HepG2 (cell line): ENCODE measurements around the gene PLXNC1. TPM values are rescaled to one million over a fixed set of nuclear protein-coding genes. Genes with fewer than 3 reads are reported as not detected.

Experiments used
- ATAC-seq: fragments of 200-7000 bp; cut with Tn5 transposase; 3 replicates; pipeline ENCODE4 v1.9.1; 2020; ENCODE audit warnings: mild to moderate bottlenecking, moderate library complexity
- BruUV-seq: library from RNA; stranded (reverse); fragments of 400-500 nt; replicated peaks from 2 replicates; lab custom pipeline; 2021; lab: Mats Ljungman, UMichigan
- CTCF ChIA-PET: fragments of 300-600 bp; formaldehyde crosslinking; extraction: SDS; loops from one replicate; lab custom pipeline; 2021; ENCODE audit warnings: low total read pairs, inconsistent platforms, low intra/inter-chr PET ratio; lab: Yijun Ruan, JAX
- POLR2A ChIA-PET: fragments of 350-600 bp; sonication (Branson Sonifier 250); formaldehyde crosslinking; loops from one replicate; lab custom pipeline; 2020; ENCODE audit warnings: antibody characterized with exemption, inconsistent platforms; lab: Yijun Ruan, JAX
- DNase-seq: peaks from one replicate; pipeline ENCODE4 v3.0.0-alpha.2; 2015; ENCODE audit warnings: low spot score
- FAIRE-seq: peaks from 3 replicates; lab custom pipeline; 2011; peaks lifted over from hg19 to GRCh38; lab: Jason Lieb, UNC
- H2AFZ ChIP-seq: one replicate; pipeline ENCODE4 v1.6.1; 2011; ENCODE audit warnings: low read length, inconsistent platforms
- H3K27ac ChIP-seq: fragments of 300-600 bp; 3 replicates; pipeline ENCODE4 v1.8.0; 2011; ENCODE audit warnings: mixed run types, mild to moderate bottlenecking, mixed read lengths, low read length, inconsistent platforms; ENCODE audit not compliant: insufficient read depth; ENCODE audit errors: extremely low read length
- H3K27me3 ChIP-seq, 2 experiments: fragments of 200-600 bp in 1 of 2; 2 replicates in 1 of 2; 3 replicates in 1 of 2; pipeline versions ENCODE4 v1.6.0 to v1.8.0; 2011; ENCODE audit warnings: low read length in 2 of 2, mild to moderate bottlenecking in 2 of 2, moderate library complexity in 2 of 2, inconsistent platforms in 1 of 2; ENCODE audit not compliant: insufficient read depth in 2 of 2, control insufficient read depth in 1 of 2
- H3K36me3 ChIP-seq, 2 experiments: fragments of 200-600 bp in 1 of 2; replicated peaks in 1 of 2; 2 replicates in 1 of 2; 3 replicates in 1 of 2; pipeline versions ENCODE4 v1.5.1 to v1.8.0; 2011; ENCODE audit warnings: low read length in 2 of 2, inconsistent platforms in 1 of 2; ENCODE audit not compliant: insufficient read depth in 2 of 2, control insufficient read depth in 1 of 2
- H3K4me1 ChIP-seq: 2 replicates; pipeline ENCODE4 v1.5.1; 2012; ENCODE audit warnings: low read length, inconsistent platforms; ENCODE audit not compliant: insufficient read depth
- H3K4me2 ChIP-seq: 2 replicates; pipeline ENCODE4 v1.6.0; 2011; ENCODE audit warnings: low read depth, low read length, inconsistent platforms
- H3K4me3 ChIP-seq, 3 experiments: fragments of 200-600 bp in 1 of 3; sonication (generic), shearing (Covaris generic) in 1 of 3; replicated peaks in 1 of 3; 2 replicates each; pipeline ENCODE4 v1.5.1; 2011 to 2016; ENCODE audit warnings: low read length in 3 of 3, inconsistent platforms in 2 of 3, low read depth in 2 of 3, mild to moderate bottlenecking in 2 of 3, control low read depth in 1 of 3, mixed read lengths in 1 of 3; ENCODE audit not compliant: insufficient read depth in 1 of 3
- H3K79me2 ChIP-seq: one replicate; pipeline ENCODE4 v1.6.1; 2011; ENCODE audit warnings: low read length, inconsistent platforms; ENCODE audit not compliant: insufficient read depth
- H3K9ac ChIP-seq: 2 replicates; pipeline ENCODE4 v1.6.0; 2011; ENCODE audit warnings: mild to moderate bottlenecking, low read depth, low read length, inconsistent platforms; ENCODE audit not compliant: insufficient read depth
- H3K9me3 ChIP-seq: 2 replicates; pipeline ENCODE4 v1.5.1; 2012; ENCODE audit warnings: mild to moderate bottlenecking, low read length
- H4K20me1 ChIP-seq: 2 replicates; pipeline ENCODE4 v1.6.0; 2011; ENCODE audit warnings: inconsistent platforms, mild to moderate bottlenecking, low read length, moderate library complexity; ENCODE audit not compliant: insufficient read depth
- ARNT ChIP-seq: fragments of 450-650 bp; IDR thresholded peaks from 2 replicates; pipeline ENCODE4 v1.6.1; 2017
- HMG20B ChIP-seq: conservative IDR thresholded peaks from 2 replicates; pipeline ENCODE4 v1.6.1; 2016; ENCODE audit warnings: missing genetic modification reagents, missing compliant biosample characterization
- KDM2A ChIP-seq: sonication (generic); formaldehyde crosslinking; IDR thresholded peaks from 2 replicates; pipeline ENCODE4 v1.4.0; 2020; ENCODE audit warnings: low read depth, missing genetic modification reagents, borderline replicate concordance
- NR2F1 ChIP-seq, 2 experiments: fragments of 450-650 bp in 1 of 2; formaldehyde crosslinking in 1 of 2; IDR thresholded peaks; 2 replicates each; pipeline versions ENCODE4 v1.5.0 to v1.6.1; 2016 to 2020; ENCODE audit warnings: mild to moderate bottlenecking in 1 of 2, missing compliant biosample characterization in 1 of 2, missing genetic modification reagents in 1 of 2, moderate library complexity in 1 of 2
- PCBP1 ChIP-seq: fragments of 200-400 bp; formaldehyde crosslinking; IDR thresholded peaks from 2 replicates; pipeline ENCODE4 v1.6.1; 2017; ENCODE audit warnings: mild to moderate bottlenecking, low read depth, low read length, borderline replicate concordance
- PRPF4 ChIP-seq: fragments of 200-400 bp; formaldehyde crosslinking; IDR thresholded peaks from 2 replicates; pipeline ENCODE4 v1.6.1; 2016; ENCODE audit warnings: low read length, low read depth; ENCODE audit not compliant: poor library complexity, severe bottlenecking
- USF2 ChIP-seq, 2 experiments: sonication (generic) in 1 of 2; formaldehyde crosslinking in 1 of 2; IDR thresholded peaks; 2 replicates each; pipeline versions ENCODE4 v1.5.1 to v1.6.1; 2011 to 2020; ENCODE audit warnings: borderline replicate concordance in 1 of 2, low read depth in 1 of 2, low read length in 1 of 2, mild to moderate bottlenecking in 1 of 2, missing genetic modification reagents in 1 of 2, moderate library complexity in 1 of 2
- ZMAT3 ChIP-seq: sonication (generic); formaldehyde crosslinking; conservative IDR thresholded peaks from 2 replicates; pipeline ENCODE4 v1.7.0; 2021; ENCODE audit warnings: missing genetic modification reagents
- WGBS: methylation state at CpG from one replicate; pipeline ENCODE4 v1.1.6; 2017; ENCODE audit warnings: low lambda C conversion rate; 5-methylcytosine and 5-hydroxymethylcytosine counted together
- in situ Hi-C: cut with HindIII; loops from 2 replicates; pipeline ENCODE4 v1.10.0; 2017; ENCODE audit warnings: low pct_unique_long_range_greater_than_20kb; ENCODE audit not compliant: extremely low pct_ligation_motif_present
- intact Hi-C: fragments of 100-400 bp; cut with micrococcal nuclease; formaldehyde crosslinking; loops from one replicate; pipeline ENCODE4 v1.10.0; 2022; ENCODE audit not compliant: unreplicated experiment
- polyA plus RNA-seq, 8 experiments: library from polyadenylated mRNA; depleted of rRNA in 3 of 8; stranded (reverse) in 7 of 8; unstranded in 1 of 8; fragments of >200 nt; fragmentation: Illumina TruSeq in 4 of 8; extraction: Trizol in 4 of 8; gene quantifications; 2 replicates each; pipeline versions ENCODE4 v1.2.1 to v1.2.3, GENCODE V29; 2011 to 2016; ENCODE audit warnings: low read depth in 4 of 8, missing spikeins in 1 of 8, mixed read lengths in 1 of 8; ENCODE audit not compliant: insufficient read depth in 1 of 8
- total RNA-seq, 5 experiments: library from RNA; depleted of rRNA; stranded (reverse); fragments of >200 nt; fragmentation: Illumina TruSeq; extraction: Trizol; gene quantifications; 2 replicates each; pipeline ENCODE4 v1.2.3, GENCODE V29; 2016; ENCODE audit warnings: low read depth in 1 of 5

The PLXNC1 gene
- total and polyA plus RNA-seq, 2 of the 13 experiments (the other 11 are each of a cell fraction or from before 2014, with no cell fraction given) = 6.6 to 11.2 TPM

GRCh38 chr12:94207467-94207848, 59.1 kb downstream of the PLXNC1 start:
- TF ChIP-seq KDM2A (CRISPR knock-in tag) (no peak), ZMAT3 (CRISPR knock-in tag) (no peak), NR2F1 (CRISPR knock-in tag; IDR thresholded peaks at IDR 0.05) (no peak), ARNT (no peak), HMG20B (no peak), USF2 (IDR thresholded peaks at IDR 0.05; ENCODE audit: low read depth, low read length) (no peak), USF2 (CRISPR knock-in tag; IDR thresholded peaks at IDR 0.05; ENCODE audit: borderline replicate concordance) (no peak), PRPF4 (no peak), PCBP1 (no peak)
- H3K4me3 ChIP-seq = no peak overlapping the region
- H3K36me3 ChIP-seq = 0 out of 5 replicates have a peak, but pooled peaks cover 1 to 11% of the 10 kb centered on the region in 2 experiments
- H3K27ac ChIP-seq = no peak overlapping the region
- FAIRE-seq (no peak), ATAC-seq (no peak), DNase-seq (no peak)
- intact Hi-C loops (no loop called here), in situ Hi-C loops (no loop called here)
- no peaks in the 10 kb centered on the region for H4K20me1 ChIP-seq
- no peaks in the 10 kb centered on the region for H3K9me3 ChIP-seq
- H3K79me2 ChIP-seq = peaks cover 2% of the 10 kb centered on the region
- POLR2A ChIA-PET = no interaction called here
- 97% methylated on average over 2 of the region's 2 CpGs for WGBS
- CTCF ChIA-PET = no interaction called here
- no peak overlapping the region for H3K4me2 ChIP-seq
- no TSS peak for BruUV-seq
- no peak overlapping the region for H2AFZ ChIP-seq
- H3K27me3 ChIP-seq = no peaks in the 10 kb centered on the region
- no peak overlapping the region for H3K9ac ChIP-seq
- H3K4me1 ChIP-seq = peaks cover 39% of the 10 kb centered on the region
